Fibroblast of skin of back (primary cell): ENCODE measurements around the gene PSD. TPM values are rescaled to one million over a fixed set of nuclear protein-coding genes. Genes with fewer than 3 reads are reported as not detected.
"Not testable (repeated sequence)": the region's sequence is repeated elsewhere in the genome, so short reads cannot be mapped to it uniquely, and the experiment has no call there.

ENCODE experiments used
- DNase-seq: peaks from one replicate; pipeline ENCODE4 v3.0.0-alpha.2; 2013
- polyA plus RNA-seq, 2 experiments: library from polyadenylated mRNA; unstranded; fragments of 120-200 nt; gene quantifications; one replicate each; pipeline ENCODE4 v1.2.1, GENCODE V29; 2013; ENCODE audit not compliant: insufficient read length in 2 of 2

The PSD gene
- 1.5 TPM for polyA plus RNA-seq (2013, experiment 1 of 2; ENCODE audit: insufficient read length)
- 1.4 TPM for polyA plus RNA-seq (2013, experiment 2 of 2; ENCODE audit: insufficient read length)

DNA sequence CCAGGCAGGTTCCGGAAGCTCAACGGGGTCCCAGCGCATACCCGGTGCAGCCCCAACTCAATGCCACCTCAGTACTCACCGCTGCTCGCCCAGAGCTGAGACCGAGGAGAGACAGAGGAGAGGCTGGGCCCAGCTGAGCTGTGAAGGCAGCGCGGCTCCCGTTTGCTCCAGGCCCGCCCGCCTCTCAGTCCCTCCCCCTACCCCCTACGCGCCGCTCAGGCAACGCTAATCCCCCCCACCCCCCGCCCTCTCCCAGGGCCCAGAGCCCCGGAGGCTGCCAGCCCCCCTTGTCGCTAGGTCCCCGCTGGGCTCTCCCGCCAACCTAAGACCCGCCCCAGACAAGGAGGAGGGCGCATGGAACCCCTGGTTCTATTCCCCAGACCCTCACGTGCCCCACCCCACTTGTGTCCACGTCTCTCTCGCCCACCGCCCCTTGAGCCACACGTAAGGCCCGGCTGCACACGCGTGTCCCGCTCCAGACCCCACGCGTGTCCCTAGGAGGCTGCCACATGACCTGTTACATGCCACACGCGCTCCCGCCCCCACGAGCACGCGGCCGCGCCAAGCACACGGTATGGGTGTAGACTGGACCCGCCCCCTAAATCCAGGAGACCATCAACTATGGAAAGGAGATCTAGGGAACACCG lies at the start of gene PSD:
PSD (minus strand) TSS at position 164 of the 647 bp plus-strand sequence. CDS start 1,747 bp downstream, outside the sequence.
- DNase-seq = no peak

GRCh38 chr10:102467971-102468438 lies 49.4 kb upstream of the PSD start:
- no peak for DNase-seq

- DNase-seq = no peak
These were observed 48.7 kb upstream of the PSD start for GRCh38 chr10:102467318-102467717.

DNA sequence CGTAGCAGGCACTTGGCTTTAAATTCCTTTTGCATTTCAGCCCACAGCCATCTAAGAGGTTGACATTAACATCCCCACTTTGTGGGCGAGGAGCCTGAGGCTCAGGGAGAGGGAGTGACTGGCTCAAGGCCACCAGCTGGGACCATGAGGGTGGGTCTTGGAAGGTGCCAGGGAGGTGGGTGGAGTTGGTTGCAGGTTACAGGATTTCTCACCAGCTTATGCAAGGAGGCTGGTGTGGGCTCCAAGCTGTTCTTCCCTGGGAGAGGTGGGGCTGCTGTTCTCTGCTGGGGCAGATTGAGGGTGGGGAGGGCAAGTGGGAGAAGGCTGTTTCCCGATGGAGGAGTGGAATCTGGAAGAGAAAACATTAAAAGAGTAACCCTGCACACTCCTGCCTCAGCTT lies 46.9 kb upstream of the PSD start:
- DNase-seq = no peak

DNA sequence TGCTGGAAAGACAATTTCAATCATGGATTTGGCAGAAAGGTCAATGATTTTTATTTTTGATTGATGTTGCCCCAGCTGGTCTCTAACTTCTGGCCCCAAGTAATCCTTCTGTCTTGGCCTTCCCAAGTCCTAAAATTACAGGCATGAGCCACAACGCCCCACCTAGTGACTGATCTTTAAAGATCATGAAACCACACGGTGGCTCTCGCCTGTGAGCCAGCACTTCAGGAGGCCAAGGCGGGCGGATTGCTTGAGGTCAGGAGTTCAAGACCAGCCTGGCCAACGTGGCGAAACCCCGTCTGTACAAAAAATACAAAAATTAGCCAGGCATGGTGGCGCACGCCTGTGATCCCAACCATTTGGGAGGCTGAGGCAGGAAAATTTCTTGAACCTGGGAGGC lies 45.4 kb upstream of the PSD start:
- no peak for DNase-seq

DNA sequence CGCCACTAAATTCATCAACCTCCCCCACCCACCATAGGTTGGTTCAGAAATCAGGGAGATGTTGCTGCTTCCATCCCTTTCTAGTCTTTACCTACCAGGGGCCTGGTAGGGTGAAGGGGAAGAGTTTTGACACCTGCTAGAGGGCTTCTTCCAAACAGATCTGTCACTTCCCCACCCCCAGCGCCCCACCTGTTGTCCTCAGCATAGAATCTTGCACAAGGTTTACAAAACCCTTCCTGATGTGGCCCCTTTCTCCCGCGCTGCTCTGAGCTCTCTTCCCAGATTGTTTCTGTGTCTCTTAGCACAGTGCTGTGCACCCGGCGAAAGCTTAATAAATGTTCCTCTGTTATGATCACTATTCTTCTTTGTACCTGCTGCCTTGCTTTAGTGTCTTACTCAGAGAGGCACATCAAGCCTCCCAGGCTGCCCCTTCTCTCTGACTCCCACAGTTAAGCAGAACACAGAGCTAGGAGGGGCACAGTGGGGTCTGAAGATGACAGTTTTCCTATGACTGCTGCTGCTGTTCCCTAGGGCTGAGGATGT lies 44.0 kb upstream of the PSD start:
- DNase-seq = no peak

- DNase-seq = peak; percentile 79
These were observed 42.8 kb upstream of the PSD start for GRCh38 chr10:102461187-102462054.

DNA sequence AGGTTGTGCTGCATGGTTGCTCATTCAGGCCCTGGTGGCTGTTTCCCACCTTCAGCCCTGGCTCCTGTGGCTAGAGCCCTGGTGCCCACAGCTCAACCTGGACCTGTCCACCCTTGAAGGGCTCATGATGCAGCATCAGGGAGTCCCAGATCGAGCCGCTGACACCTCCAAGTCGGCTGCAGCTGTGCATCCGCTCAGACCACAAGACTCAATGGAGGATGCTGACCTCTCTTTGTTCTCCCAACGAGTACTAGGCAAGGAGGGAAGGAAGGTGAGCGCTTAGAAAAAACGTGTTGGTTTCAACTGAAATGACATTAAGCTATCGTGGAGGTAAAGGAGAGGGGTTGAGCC lies 42.2 kb upstream of the PSD start:
- DNase-seq = no peak

DNA sequence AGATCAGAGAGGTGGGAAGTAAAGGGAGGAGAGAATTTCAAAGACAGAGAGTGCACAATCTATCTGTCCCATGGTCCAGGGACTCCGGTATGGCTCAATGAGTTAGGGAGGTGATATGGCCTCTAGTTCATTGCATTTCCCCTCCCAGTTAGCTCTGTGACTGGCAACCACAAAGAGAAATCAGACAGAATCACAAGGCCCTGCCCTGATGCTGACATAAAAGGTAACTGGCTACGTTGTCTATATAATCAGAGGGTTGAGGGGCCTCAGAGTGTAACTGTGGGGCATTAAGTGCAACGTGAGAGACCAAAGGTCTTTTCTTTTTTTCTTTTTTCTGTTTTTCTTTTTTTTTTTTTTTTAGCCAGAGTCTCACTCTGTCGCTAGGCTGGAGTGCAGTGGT lies 40.1 kb upstream of the PSD start:
- DNase-seq = no peak

DNA sequence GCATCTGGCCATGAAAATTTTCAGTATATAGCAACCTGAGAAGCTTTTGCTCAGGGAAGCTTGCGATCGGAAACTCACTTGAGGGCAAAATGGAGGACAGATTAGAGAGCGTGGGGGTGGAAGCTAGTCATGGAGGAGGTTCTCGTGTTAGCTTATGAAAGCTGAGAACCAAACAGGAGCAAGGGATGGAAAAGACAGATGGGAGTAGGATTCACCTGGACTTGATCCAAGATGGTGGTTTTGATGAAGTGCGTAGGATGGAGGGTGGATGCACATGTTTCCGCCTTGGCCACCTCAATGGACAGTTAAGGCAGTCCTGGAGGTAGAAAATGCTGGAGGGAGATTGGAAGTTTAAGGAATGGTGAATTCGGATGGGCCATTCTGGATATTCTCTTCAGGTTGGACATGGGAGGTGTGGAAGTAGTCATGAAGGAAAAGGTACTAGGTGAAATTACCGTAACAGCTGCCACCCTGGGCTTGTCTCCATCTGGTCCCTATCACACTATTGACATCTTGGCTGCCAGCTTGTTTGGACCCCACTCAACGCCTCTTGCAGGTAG lies 39.1 kb upstream of the PSD start:
- DNase-seq = no peak

- peak; percentile 72 for DNase-seq
These were observed 37.4 kb upstream of the PSD start for GRCh38 chr10:102455893-102456471.

GRCh38 chr10:102454662-102455487 lies 36.3 kb upstream of the PSD start:
- not testable (repeated sequence) for DNase-seq

DNA sequence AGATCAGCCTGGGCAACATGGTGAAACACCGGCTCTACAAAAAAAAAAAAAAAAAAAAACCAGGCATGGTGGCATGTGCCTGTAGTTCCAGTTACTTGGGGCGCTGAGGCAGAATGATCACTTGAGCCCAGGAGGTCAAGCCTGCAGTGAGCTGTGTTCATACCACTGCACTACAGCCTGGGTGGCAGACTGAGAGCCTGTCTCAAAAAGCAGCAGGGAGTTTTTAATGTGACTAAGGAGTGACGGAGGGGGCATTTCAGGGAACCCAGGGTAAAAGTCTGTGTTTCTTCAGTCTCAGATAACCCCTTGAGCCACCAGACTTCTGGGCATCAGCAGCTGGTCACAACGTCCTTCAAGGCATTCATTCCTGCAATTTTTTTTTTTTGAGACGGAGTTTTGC lies 34.9 kb upstream of the PSD start:
- no peak for DNase-seq

- peak; percentile 74 for DNase-seq
These were observed 34.2 kb upstream of the PSD start for GRCh38 chr10:102452672-102453340.

DNA sequence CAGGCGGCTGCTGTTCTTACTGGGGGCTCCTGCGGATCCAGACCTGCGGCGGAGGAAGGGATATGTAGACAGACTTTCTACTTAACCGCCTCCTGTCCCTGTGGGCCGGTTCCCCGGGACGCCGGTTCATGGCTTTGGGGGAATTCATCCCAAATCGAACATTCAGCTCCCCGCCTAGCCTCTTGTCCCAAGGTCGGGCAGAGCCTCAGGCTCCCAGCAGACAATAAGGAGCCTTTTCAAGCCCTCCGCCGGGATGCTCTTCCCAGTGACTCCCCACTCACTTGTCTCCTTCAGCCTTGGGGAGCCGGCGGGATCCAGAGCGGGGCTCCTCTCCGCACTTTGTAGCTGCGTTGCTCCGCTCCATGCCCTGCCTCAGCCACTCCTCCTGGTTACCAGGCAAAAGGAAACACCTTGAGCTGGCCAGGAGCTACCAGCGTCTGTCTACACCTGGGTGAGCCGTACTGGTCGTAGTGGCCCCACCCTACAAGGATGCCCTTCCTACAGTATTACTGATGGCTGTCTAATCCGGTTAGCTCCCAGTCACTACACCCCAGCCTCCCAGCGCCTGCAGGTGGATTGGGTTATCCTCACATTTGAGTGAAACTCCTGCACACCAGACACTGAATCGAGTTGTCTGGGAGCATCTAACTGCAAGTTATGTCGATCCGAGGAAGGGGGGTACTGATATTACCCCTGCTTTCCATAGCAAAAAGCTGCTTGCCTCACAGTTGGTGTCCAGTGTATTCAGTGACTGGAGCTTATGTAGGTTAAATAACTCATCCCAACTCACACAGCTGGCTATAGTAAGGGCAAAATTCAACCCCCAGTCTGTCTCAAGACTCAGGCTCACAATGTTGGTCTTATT lies 32.8 kb upstream of the PSD start, which contains the start of gene C10orf95:
C10orf95 (minus strand) TSS at position 439 of the 865 bp plus-strand sequence. CDS start 450 bp downstream, outside the sequence.
- DNase-seq = no peak

DNA sequence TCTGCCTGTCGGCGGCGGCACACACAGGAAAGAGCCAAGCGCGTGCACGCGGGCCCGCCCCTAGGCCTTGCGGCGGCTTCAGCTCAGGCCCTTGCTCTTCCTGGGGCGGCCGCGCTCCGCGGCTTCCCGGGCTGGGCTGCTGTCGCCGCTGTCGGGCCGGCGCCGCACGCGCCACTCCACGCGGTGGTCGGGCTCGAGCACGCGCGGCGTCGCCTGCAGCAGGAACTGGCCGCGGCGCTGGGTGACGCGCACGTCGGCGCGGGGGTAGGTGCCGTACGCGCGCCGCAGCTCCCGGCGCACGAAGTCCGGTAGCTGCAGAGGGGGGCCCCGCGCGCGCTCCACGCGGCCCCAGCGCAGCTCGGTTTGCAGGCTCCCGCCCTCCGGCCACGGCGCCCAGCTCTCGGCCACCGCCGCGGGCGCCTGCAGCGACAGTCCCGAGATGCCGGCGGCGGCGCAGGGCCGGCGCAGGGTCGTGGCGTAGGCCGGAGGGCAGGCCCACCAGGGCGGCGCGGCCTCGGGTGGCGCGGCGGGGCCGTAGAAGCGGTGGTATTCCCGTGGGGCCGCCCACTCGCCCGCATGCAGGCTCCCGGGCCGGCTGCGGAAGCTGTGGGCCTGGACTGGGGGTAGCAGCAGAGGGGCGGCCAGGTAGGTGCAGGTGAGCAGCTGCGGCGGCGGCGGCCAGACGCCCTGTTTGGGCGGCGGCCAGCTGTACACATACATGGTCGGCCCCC lies 32.0 kb upstream of the PSD start:
- DNase-seq = peak; percentile 84

GRCh38 chr10:102450124-102450373 lies 31.5 kb upstream of the PSD start:
- DNase-seq = no peak

DNA sequence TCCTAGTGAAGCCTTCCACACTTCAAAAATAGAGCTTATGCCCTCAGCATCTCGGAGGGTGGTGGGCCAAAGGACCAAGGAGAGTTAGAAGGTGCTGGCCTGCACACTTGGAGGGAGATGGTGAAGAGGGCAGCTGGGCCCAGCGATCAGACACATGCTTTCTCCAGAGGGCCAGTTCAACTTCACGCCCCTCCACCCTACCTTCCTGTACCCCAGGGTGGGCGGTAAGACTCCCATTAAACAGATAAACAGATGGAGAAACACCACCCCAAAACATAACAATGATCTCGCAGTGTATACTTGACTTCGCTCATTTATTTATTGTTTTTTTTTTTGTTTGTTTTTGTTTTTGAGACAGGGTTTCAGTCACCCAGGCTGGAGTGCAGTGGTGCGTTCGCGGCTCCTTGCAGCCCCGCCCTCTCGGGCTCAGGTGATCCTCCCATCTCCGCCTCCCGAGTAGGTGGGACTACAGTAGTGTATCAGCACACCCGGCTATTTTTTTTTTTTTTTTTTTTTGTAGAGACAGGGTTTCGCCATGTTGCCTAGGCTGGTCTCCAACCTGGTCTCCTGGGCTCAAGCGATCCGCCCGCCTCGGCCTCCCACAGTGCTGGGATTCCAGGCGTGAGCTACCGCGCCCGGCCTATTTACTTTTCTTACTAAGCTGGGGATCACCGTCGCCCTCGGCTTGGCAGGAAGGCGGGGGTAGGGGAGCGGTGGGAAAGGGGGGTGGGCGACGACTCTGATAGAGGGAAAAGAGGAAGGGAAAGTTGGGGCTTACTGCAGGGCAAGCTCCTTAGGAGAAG lies 30.9 kb upstream of the PSD start:
- peak; percentile 27 for DNase-seq

DNA sequence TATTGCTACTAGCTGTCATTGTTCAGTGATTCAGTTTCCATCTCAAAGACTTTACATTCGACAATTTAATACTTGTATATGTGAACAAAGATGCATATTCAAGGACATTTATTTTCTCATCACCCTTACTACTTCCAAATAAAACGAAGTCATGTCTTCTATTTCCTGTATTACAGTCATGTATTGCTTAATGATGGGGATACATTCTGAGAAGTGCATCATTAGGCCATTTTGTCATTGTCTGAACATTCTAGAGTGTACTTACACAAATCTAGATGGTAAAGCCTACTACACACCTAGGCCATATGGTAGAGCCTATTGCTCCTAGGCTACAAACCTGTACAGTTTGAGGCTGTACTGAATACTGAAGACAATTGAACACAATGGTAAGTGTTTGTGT lies 26.3 kb upstream of the PSD start:
- no peak for DNase-seq
